ENCODE results near the gene SCG3.

Gene SCG3

DNA sequence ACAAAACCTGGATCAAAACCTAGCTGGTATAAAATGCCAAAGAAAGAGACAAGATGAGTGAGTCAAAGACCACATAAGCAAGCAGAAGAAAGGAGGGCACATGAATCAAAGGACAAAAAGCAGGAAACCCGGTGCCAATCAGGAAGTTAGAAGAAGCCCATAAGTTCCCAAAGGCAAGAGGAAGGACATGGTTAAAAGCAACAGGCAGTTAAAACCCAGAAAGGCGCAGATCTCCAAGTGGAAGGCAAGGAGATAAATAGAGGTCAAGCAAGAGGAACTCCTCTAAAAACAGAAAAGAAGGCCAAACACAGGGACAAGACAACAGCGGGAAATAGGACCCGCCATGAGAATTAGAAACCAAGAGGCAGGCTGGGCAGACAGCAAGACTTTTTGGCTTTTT, 74.5 kb downstream of the SCG3 start:
- in situ Hi-C loops (cut with HindIII; ENCODE audit: low sequenced_read_pairs): no loop called here

DNA sequence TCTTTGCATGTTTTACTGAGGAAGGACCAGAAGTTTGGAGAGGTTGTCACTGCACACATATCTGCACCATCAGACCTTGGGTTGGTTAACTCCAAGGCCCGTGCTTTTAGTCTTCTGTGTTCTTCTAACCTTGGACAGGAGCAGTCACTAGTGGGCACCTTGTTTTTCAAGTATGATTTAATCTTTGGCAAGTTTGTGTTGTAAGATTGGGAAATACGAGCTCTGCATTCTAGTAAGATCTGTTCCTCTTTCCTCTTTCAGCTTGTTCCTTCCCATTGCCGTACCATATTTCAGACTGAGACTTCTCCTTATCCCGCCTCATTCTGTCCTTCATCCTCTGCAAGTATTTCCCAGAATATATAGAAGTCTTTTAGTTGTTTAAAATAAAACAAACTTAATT, 75.2 kb downstream of the SCG3 start:
- in situ Hi-C loops (cut with HindIII; ENCODE audit: low sequenced_read_pairs): no loop called here

DNA sequence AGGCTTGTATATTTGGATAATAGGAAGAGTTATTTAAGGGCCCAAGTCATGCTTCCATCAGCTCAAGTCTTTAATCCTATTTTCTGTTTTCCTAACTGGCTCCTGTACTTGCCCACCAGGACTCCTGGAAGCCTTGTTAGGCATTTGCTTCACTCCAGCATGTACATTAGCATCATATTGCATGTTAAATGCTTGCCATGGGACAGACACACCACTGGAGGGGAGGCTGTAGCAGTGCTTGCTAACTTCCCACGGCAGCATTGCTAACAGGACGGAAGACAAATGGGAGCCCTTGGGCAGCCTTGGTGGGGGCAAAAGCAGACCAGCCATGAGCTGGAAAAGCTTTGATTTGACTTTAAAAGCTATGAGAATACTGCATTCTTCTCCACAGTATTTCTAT, 76.1 kb downstream of the SCG3 start:
- in situ Hi-C loops (cut with HindIII; ENCODE audit: low sequenced_read_pairs): no loop called here

DNA sequence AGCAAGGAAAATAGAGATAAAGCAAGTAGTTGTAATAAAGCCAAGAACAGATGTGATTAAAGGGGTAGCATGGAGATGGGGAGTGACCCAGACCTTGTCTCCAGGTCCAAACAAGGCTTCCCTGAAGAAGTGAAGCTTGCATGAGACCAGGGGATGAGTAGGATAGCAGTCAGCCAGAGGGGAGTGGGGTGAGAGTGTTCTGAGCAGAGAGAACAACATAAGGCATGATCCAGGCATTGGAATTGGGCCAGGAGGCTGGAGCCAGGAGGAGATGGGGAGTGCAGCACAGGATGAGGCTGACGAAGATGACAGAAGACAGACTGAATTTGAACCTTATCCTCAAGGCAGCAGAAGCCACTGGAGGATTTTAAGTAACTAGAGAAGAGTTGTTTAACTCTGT, 77.3 kb downstream of the SCG3 start:
- in situ Hi-C loops (cut with HindIII; ENCODE audit: low sequenced_read_pairs): no loop called here

DNA sequence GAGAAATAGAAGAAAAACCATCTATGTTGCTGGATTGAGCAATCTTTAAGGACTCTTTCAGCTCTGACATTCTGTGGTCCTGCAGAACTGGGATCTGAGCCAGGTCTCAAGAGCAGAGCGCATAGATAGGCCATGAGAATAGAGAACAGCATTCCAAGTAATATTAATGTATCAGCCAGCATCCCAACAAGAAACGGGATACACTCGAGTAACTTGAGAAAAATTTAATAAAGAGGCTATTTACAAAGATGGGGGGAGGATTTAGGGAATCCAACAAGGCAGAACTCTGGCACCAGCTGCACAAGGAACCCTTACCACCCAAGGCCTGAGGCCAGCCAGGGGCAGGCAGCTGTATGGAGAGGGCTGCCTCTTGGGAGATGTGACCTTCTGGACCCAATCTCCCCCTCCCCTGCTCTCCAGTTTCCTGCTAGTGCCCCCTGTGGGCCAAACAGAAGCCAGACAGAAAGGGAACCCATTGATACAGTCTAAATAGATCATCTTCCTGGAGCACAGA, 78.3 kb downstream of the SCG3 start:
- in situ Hi-C loops (cut with HindIII; ENCODE audit: low sequenced_read_pairs): no loop called here

DNA sequence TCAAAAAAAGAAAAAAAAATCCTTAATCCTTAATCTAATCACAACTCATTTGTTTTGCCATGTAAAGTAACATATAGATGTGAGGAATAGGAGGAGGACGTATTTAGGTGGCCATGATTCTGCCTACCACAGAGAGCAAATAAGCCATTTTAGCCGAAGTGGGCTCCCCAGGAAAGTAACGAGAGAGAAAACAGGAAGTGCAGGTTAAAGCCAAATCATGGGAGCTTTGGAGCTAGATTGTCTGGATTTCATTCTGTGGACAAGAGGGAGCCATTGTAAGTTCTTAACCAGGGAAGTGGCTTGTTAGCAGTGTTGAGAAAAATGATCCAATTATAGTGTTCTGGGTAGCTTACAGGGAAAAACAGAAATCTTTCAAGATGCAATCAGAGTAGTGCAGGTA, 79.5 kb downstream of the SCG3 start:
- in situ Hi-C loops (cut with HindIII; ENCODE audit: low sequenced_read_pairs): no loop called here

DNA sequence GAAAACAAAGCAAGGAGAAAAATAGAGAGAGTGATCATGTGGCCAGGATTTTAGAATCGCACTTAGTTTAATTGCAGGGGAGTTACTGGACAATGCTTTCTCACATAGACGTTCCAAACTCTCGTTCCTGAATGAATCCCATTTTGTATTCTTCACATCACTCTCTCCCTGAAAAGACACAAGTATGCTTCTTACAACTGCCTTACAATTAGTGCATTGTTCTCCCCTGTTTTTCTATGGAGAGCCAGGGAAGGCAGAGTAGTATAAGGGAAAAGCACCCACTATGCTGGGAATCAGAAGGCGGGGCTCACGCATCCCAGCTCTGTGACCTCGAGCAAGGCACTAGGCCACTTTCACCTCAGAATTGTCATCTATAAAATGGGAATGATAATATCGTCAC, 84.4 kb downstream of the SCG3 start:
- in situ Hi-C loops (cut with HindIII; ENCODE audit: low sequenced_read_pairs): no loop called here

DNA sequence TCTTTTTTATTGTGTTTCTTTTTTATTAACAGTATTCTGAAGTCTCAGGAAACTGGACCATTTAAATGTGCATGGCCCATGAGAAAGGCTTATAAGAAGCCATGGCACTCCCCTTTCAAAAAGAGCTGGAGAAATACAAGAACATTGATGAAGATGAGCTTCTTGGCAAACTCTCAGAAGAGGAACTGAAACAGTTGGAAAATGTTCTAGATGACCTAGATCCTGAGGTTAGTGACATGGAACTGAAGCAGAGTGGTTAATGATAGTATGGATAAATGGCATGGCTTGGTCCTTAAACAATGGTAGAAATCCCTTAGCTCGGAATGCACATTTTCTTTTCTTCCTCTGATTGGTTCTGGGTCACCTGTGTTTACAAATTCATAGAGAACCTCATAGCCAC, 85.0 kb downstream of the SCG3 start:
- in situ Hi-C loops (cut with HindIII; ENCODE audit: low sequenced_read_pairs): no loop called here

DNA sequence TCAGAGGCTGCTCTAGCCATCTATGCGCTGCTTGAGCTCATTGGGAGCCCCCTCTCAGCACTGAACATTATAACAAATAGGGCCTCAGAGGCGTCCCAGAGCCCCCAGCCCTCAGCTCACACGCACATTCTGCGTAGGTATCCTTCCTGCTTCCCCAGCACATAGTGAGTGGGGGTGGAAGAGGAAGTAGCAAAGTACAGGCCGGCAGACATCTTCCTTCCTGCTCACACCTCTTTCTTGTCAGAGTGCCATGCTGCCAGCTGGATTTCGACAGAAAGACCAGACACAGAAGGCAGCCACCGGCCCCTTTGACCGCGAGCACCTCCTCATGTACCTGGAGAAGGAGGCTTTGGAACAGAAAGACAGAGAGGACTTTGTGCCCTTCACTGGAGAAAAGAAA, 86.7 kb downstream of the SCG3 start:
- in situ Hi-C loops (cut with HindIII; ENCODE audit: low sequenced_read_pairs): no loop called here

Data from endothelial cell of hepatic sinusoid (primary cell).